HCT116 (cell line): Measurements from ENCODE around the gene ARHGDIA.

Source experiments
- POLR2A ChIP-seq: IDR thresholded peaks from 2 replicates; pipeline ENCODE4 v1.7.0; 2011; ENCODE audit warnings: borderline replicate concordance; ENCODE audit not compliant: insufficient read depth, insufficient read length; ENCODE audit errors: extremely low read depth
- POLR2AphosphoS5 ChIP-seq: IDR thresholded peaks from 2 replicates; pipeline ENCODE4 v1.6.1; 2011; ENCODE audit warnings: mild to moderate bottlenecking, low read depth, low read length, moderate library complexity

DNA sequence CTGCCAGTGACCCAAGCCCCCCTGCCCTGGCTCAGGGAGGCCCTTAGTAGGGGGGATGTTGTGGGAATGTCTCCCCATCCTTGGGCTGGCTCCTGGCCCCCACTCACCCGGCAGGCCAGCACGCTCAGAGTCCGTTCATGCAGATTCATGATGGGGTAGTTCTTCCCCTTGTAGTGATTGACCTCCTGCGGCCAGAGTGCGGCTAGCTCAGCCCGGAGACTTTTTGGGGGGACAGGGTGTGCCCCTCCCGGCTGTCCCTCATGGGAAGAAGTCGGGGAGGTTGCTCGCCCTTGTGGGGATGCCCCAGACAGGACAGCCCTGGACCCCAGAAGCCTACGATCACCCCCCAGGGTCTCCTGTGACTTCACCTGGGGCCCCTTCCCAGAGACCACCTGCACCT lies 34.9 kb upstream of the ARHGDIA start:
- TF ChIP-seq POLR2A (no peak), POLR2AphosphoS5 (no peak)
